H9 (cell line): Measurements from ENCODE around the gene DNMBP. TPM values are rescaled to one million over a fixed set of nuclear protein-coding genes. Genes with fewer than 3 reads are reported as not detected.

Experiments used
- DNase-seq: peaks from one replicate; pipeline ENCODE4 v3.0.0-alpha.2; 2017
- H2AFZ ChIP-seq: one replicate; pipeline ENCODE4 v1.6.1; 2013; ENCODE audit warnings: mild to moderate bottlenecking, low read length, control low read depth, moderate library complexity
- H2AK5ac ChIP-seq: 2 replicates; pipeline ENCODE4 v1.6.1; 2013; ENCODE audit warnings: low read length, control low read depth, mixed read lengths; ENCODE audit not compliant: insufficient read length
- H2BK120ac ChIP-seq: one replicate; pipeline ENCODE4 v1.6.1; 2013; ENCODE audit warnings: low read depth, mild to moderate bottlenecking, low read length, control low read depth, inconsistent platforms; ENCODE audit not compliant: poor library complexity, severe bottlenecking
- H2BK12ac ChIP-seq: 2 replicates; pipeline ENCODE4 v1.6.1; 2013; ENCODE audit warnings: low read length, control low read depth, mixed read lengths, low read depth; ENCODE audit not compliant: insufficient read length
- H2BK15ac ChIP-seq: 2 replicates; pipeline ENCODE4 v1.6.1; 2013; ENCODE audit warnings: low read depth, low read length, control low read depth
- H2BK20ac ChIP-seq: one replicate; pipeline ENCODE4 v1.6.1; 2013; ENCODE audit warnings: low read depth, mild to moderate bottlenecking, low read length, control low read depth, inconsistent platforms; ENCODE audit not compliant: poor library complexity, severe bottlenecking
- H2BK5ac ChIP-seq: 2 replicates; pipeline ENCODE4 v1.6.1; 2013; ENCODE audit warnings: low read length, control low read depth, mixed read lengths; ENCODE audit not compliant: insufficient read length
- H3K14ac ChIP-seq: 2 replicates; pipeline ENCODE4 v1.6.1; 2013; ENCODE audit warnings: low read length, control low read depth; ENCODE audit not compliant: insufficient read depth
- H3K18ac ChIP-seq: 2 replicates; pipeline ENCODE4 v1.6.1; 2013; ENCODE audit warnings: low read depth, mild to moderate bottlenecking, mixed read lengths, low read length, control low read depth; ENCODE audit not compliant: insufficient read length
- H3K23ac ChIP-seq: 2 replicates; pipeline ENCODE4 v1.6.1; 2013; ENCODE audit warnings: low read length, control low read depth, mixed read lengths, low read depth; ENCODE audit not compliant: insufficient read length
- H3K23me2 ChIP-seq: 2 replicates; pipeline ENCODE4 v1.6.1; 2013; ENCODE audit warnings: low read depth, mild to moderate bottlenecking, mixed read lengths, low read length, control low read depth; ENCODE audit not compliant: insufficient read length, poor library complexity, severe bottlenecking
- H3K27ac ChIP-seq: 2 replicates; pipeline ENCODE4 v1.5.1; 2013; ENCODE audit warnings: low read length, control low read depth, mixed read lengths, low read depth; ENCODE audit not compliant: insufficient read length
- H3K27me3 ChIP-seq: 2 replicates; pipeline ENCODE4 v1.6.1; 2013; ENCODE audit warnings: low read length, control low read depth, inconsistent platforms; ENCODE audit not compliant: insufficient read depth
- H3K4ac ChIP-seq: 2 replicates; pipeline ENCODE4 v1.6.1; 2013; ENCODE audit warnings: low read depth, mild to moderate bottlenecking, control low read depth, inconsistent platforms, low read length, moderate library complexity
- H3K4me1 ChIP-seq: 2 replicates; pipeline ENCODE4 v1.6.1; 2013; ENCODE audit warnings: low read length, control low read depth, inconsistent platforms; ENCODE audit not compliant: insufficient read depth
- H3K4me2 ChIP-seq: 2 replicates; pipeline ENCODE4 v1.6.1; 2013; ENCODE audit warnings: low read length, control low read depth, mixed read lengths; ENCODE audit not compliant: insufficient read length, insufficient read depth
- H3K56ac ChIP-seq: 2 replicates; pipeline ENCODE4 v1.6.1; 2013; ENCODE audit warnings: low read depth, mild to moderate bottlenecking, mixed read lengths, low read length, control low read depth; ENCODE audit not compliant: insufficient read length
- H3K79me1 ChIP-seq: 2 replicates; pipeline ENCODE4 v1.6.1; 2013; ENCODE audit warnings: low read depth, mild to moderate bottlenecking, moderate library complexity, low read length, control low read depth, inconsistent platforms; ENCODE audit not compliant: insufficient read depth, poor library complexity, severe bottlenecking
- H3K79me2 ChIP-seq: 2 replicates; pipeline ENCODE4 v1.6.1; 2013; ENCODE audit warnings: low read length, control low read depth, inconsistent platforms; ENCODE audit not compliant: insufficient read depth
- H3K9ac ChIP-seq: 2 replicates; pipeline ENCODE4 v1.6.1; 2013; ENCODE audit warnings: low read length, control low read depth, mixed read lengths; ENCODE audit not compliant: insufficient read length; ENCODE audit errors: extremely low read depth
- H3K9me3 ChIP-seq: one replicate; pipeline ENCODE4 v1.6.1; 2013; ENCODE audit warnings: low read depth, low read length, inconsistent platforms; ENCODE audit not compliant: control insufficient read depth
- H3T11ph ChIP-seq: one replicate; pipeline ENCODE4 v1.6.1; 2013; ENCODE audit warnings: mild to moderate bottlenecking, low read length, control low read depth, inconsistent platforms
- H4K20me1 ChIP-seq: one replicate; pipeline ENCODE4 v1.6.1; 2013; ENCODE audit not compliant: control insufficient read depth, insufficient read length, insufficient read depth
- H4K5ac ChIP-seq: 2 replicates; pipeline ENCODE4 v1.6.1; 2013; ENCODE audit warnings: low read depth, mild to moderate bottlenecking, mixed read lengths, low read length, control low read depth; ENCODE audit not compliant: insufficient read length
- H4K8ac ChIP-seq: replicated peaks from 2 replicates; pipeline ENCODE4 v1.6.1; 2013; ENCODE audit warnings: low read length, control low read depth, mixed read lengths, low read depth; ENCODE audit not compliant: insufficient read length
- H4K91ac ChIP-seq: 2 replicates; pipeline ENCODE4 v1.6.1; 2013; ENCODE audit warnings: low read depth, mild to moderate bottlenecking, moderate library complexity, mixed read lengths, low read length, control low read depth; ENCODE audit not compliant: insufficient read length
- H3K27ac Mint-ChIP-seq, 3 experiments: 2 replicates in 2 of 3; 3 replicates in 1 of 3; pipeline ENCODE4 v1.8.0; 2020 to 2021; ENCODE audit warnings: mixed read lengths in 3 of 3, mild to moderate bottlenecking in 1 of 3, moderate library complexity in 1 of 3
- H3K27me3 Mint-ChIP-seq: 2 replicates; pipeline ENCODE4 v1.8.0; 2021; ENCODE audit warnings: low read depth, mild to moderate bottlenecking, moderate library complexity, mixed read lengths
- H3K36me3 Mint-ChIP-seq, 3 experiments: 2 replicates in 2 of 3; 3 replicates in 1 of 3; pipeline ENCODE4 v1.8.0; 2020 to 2021; ENCODE audit warnings: low read depth in 3 of 3, mixed read lengths in 3 of 3; ENCODE audit not compliant: insufficient read depth in 1 of 3
- H3K4me1 Mint-ChIP-seq, 2 experiments: 2 replicates each; pipeline ENCODE4 v1.8.0; 2020; ENCODE audit warnings: mixed read lengths in 2 of 2
- H3K4me3 Mint-ChIP-seq, 2 experiments: 2 replicates in 1 of 2; 3 replicates in 1 of 2; pipeline ENCODE4 v1.8.0; 2020 to 2021; ENCODE audit warnings: mild to moderate bottlenecking in 2 of 2, mixed read lengths in 2 of 2, moderate library complexity in 1 of 2
- H3K9me3 Mint-ChIP-seq, 2 experiments: 2 replicates in 1 of 2; 3 replicates in 1 of 2; pipeline ENCODE4 v1.8.0; 2020; ENCODE audit warnings: mild to moderate bottlenecking in 2 of 2, mixed read lengths in 2 of 2, moderate library complexity in 1 of 2
- CTCF ChIP-seq: fragments of 200-600 bp; sonication (generic); conservative IDR thresholded peaks from 3 replicates; pipeline ENCODE4 v1.8.0; 2021; ENCODE audit warnings: antibody characterized with exemption, mild to moderate bottlenecking
- WGBS: extraction: QIAGEN DNeasy Blood & Tissue Kit; methylation state at CpG from one replicate; pipeline ENCODE4 v1.1.7; 2013; ENCODE audit warnings: missing lambda C conversion rate, low lambda C conversion rate, mixed read lengths; ENCODE audit not compliant: insufficient read length; ENCODE audit errors: extremely low coverage; 5-methylcytosine and 5-hydroxymethylcytosine counted together
- total RNA-seq: library from RNA; stranded (reverse); gene quantifications from 2 replicates; pipeline ENCODE4 v1.2.1, GENCODE V29; 2021

DNMBP gene
- total RNA-seq, 1 experiment from 2014 or later, result 25.6 TPM

GRCh38 chr10:99849536-99849935 lies 160.2 kb downstream of the DNMBP start:
- Histone ChIP-seq H2BK120ac (peak overlapping the region; percentile 95), H3K27me3 (no peaks in the 10 kb centered on the region; the same call in 1 of the 2 replicates), H3T11ph (peak overlapping the region; percentile 78), H3K79me1 (no peaks in the 10 kb centered on the region), H2BK5ac (no peak overlapping the region), H4K5ac (no peak overlapping the region), H3K14ac (peak overlapping the region; percentile 27; the same call in 1 of the 2 replicates), H3K18ac (peak overlapping the region; percentile 76), H3K56ac (no peak overlapping the region), H4K20me1 (no peaks in the 10 kb centered on the region), H3K27ac (peak overlapping the region; percentile 1), H3K4ac (no peak overlapping the region; the same call in 1 of the 2 replicates), H3K23me2 (no peaks in the 10 kb centered on the region), H2AK5ac (no peak overlapping the region), H2BK12ac (no peak overlapping the region), H3K4me1 (peaks cover 13% of the 10 kb centered on the region), H2AFZ (no peak overlapping the region), H4K91ac (no peak overlapping the region), H3K4me2 (peak overlapping the region; percentile 7), H3K9ac (no peak overlapping the region), H4K8ac (no peak overlapping the region), H2BK15ac (no peak overlapping the region), H2BK20ac (peak overlapping the region; percentile 46), H3K9me3 (no peaks in the 10 kb centered on the region), H3K79me2 (no peaks in the 10 kb centered on the region), H3K23ac (no peak overlapping the region)
- no peak for TF ChIP-seq CTCF
- no peaks in the 10 kb centered on the region for H3K36me3 Mint-ChIP-seq
- H3K27me3 Mint-ChIP-seq, result peaks cover 5% of the 10 kb centered on the region; the same call in 1 of the 2 replicates
- peak overlapping the region; percentile 97 for H3K27ac Mint-ChIP-seq
- no peaks in the 10 kb centered on the region for H3K9me3 Mint-ChIP-seq
- DNase-seq, result no peak
- peak overlapping the region in 1 of 2 experiments; percentile 21; a peak in 2 of 5 replicates for H3K4me3 Mint-ChIP-seq
- no CpG with 5 or more reads among the region's 2 CpGs for WGBS
- H3K4me1 Mint-ChIP-seq, result peaks cover 49 to 50% of the 10 kb centered on the region in 2 experiments
